ENCODE data around the gene HGD. TPM values are rescaled to one million over a fixed set of nuclear protein-coding genes. Genes with fewer than 3 reads are reported as not detected.

Gene HGD
- total and polyA plus RNA-seq, 2 donors (not counting 1 experiment from before 2014, with no cell fraction given), result under 0.01 TPM; not detected in 1

DNA sequence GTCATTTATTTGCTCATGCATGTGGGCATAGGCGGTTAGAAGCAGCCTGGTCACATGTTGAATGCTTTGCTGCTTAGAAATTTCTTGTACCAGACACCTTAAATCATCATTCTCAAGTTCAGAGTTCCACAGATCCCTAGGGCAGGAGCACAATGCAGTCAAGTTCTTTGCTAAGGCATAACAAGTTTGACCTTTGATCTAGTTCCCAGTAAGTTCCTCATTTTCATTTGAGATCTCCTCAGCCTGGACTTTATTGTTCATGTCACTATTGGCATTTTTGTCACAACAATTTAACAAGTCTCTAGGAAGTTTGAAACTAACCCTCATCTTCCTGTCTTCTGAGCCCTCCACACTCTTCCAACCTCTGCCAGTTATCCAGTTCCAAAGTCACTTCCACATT, 22.8 kb downstream of the HGD start:
- Histone ChIP-seq H4K20me1 (ENCODE audit: control insufficient read depth, extremely low read depth, insufficient read depth, low read length) (no peaks in the 10 kb centered on the region), H3K4me3 (replicated peaks in 1 of 4; ENCODE audit: control extremely low read depth in 1 of 4, insufficient read depth in 1 of 4, low read depth in 3 of 4, low read length in 4 of 4) (no peak overlapping the region), H3K9me3 (ENCODE audit: control insufficient read depth, insufficient read depth, low read depth, low read length) (no peaks in the 10 kb centered on the region), H3K79me2 (ENCODE audit: control insufficient read depth, insufficient read depth, low read length) (no peaks in the 10 kb centered on the region), H3K4me1 (ENCODE audit: control insufficient read depth, extremely low read depth, insufficient read depth, low read length) (no peaks in the 10 kb centered on the region), H3K36me3 (ENCODE audit: control insufficient read depth, insufficient read depth, low read length) (no peaks in the 10 kb centered on the region), H3K4me2 (ENCODE audit: extremely low read depth, insufficient read depth, low read length) (no peak overlapping the region), H3K9ac (ENCODE audit: insufficient read depth, low read length) (no peak overlapping the region), H2AFZ (ENCODE audit: low read length) (no peak overlapping the region), H3K27ac (ENCODE audit: insufficient read depth, low read length) (no peak overlapping the region), H3K27me3 (ENCODE audit: control insufficient read depth, insufficient read depth, low read length) (peaks cover 2% of the 10 kb centered on the region)
- DNase-seq (ENCODE audit: low read depth in 2 of 2), result no peak
- TF ChIP-seq CTCF (conservative IDR thresholded peaks at IDR 0.05 in 1 of 2, IDR thresholded peaks at IDR 0.05 in 1 of 2; ENCODE audit: low read depth in 1 of 2, low read length in 2 of 2), result no peak

DNA sequence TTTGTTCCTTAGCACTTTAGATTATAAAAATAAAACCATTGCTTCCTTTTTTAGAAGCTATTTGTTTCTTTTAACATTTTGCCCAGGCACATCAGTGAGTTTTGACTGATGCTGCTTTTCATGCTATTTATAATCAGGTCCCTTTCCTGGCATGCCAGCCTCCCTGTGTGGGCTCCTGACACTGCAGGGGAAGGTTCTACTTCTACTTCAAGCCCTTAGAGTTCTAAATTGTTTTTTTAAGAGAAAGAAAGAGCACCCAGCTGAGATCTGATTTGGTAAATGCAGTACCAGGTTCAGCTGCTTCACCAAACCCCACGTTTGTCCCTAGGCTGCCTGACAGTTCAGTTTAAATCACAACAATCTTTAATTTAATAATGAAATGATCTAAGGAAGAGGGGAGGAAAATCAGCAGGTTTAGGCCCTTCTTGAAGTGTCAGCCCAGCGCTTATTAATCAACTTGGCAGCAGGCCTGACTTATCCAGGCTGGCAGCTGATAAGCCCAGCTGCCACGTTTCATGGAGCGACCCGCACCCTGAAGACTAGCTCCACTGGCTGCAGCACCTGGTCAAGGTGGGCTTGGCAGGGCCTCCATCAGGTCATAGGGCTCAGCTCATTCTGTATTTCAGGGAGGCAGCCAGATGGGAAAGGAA, 29.0 kb downstream of the HGD start:
- Histone ChIP-seq H3K79me2 (ENCODE audit: control insufficient read depth, insufficient read depth, low read length) (no peaks in the 10 kb centered on the region), H3K36me3 (ENCODE audit: control insufficient read depth, insufficient read depth, low read length) (no peaks in the 10 kb centered on the region), H4K20me1 (ENCODE audit: control insufficient read depth, extremely low read depth, insufficient read depth, low read length) (no peaks in the 10 kb centered on the region), H2AFZ (ENCODE audit: low read length) (no peak overlapping the region), H3K4me3 (replicated peaks in 1 of 4; ENCODE audit: control extremely low read depth in 1 of 4, insufficient read depth in 1 of 4, low read depth in 3 of 4, low read length in 4 of 4) (no peak overlapping the region), H3K27ac (ENCODE audit: insufficient read depth, low read length) (no peak overlapping the region), H3K4me1 (ENCODE audit: control insufficient read depth, extremely low read depth, insufficient read depth, low read length) (no peaks in the 10 kb centered on the region), H3K9me3 (ENCODE audit: control insufficient read depth, insufficient read depth, low read depth, low read length) (no peaks in the 10 kb centered on the region), H3K4me2 (ENCODE audit: extremely low read depth, insufficient read depth, low read length) (no peak overlapping the region), H3K27me3 (ENCODE audit: control insufficient read depth, insufficient read depth, low read length) (no peaks in the 10 kb centered on the region), H3K9ac (ENCODE audit: insufficient read depth, low read length) (no peak overlapping the region)
- TF ChIP-seq CTCF (conservative IDR thresholded peaks at IDR 0.05 in 1 of 2, IDR thresholded peaks at IDR 0.05 in 1 of 2; ENCODE audit: low read depth in 1 of 2, low read length in 2 of 2), result no peak
- no peak for TF ChIP-seq EZH2 (IDR thresholded peaks at IDR 0.05; ENCODE audit: low read length, missing control alignments)
- no peak for DNase-seq (ENCODE audit: low read depth in 2 of 2)

DNA sequence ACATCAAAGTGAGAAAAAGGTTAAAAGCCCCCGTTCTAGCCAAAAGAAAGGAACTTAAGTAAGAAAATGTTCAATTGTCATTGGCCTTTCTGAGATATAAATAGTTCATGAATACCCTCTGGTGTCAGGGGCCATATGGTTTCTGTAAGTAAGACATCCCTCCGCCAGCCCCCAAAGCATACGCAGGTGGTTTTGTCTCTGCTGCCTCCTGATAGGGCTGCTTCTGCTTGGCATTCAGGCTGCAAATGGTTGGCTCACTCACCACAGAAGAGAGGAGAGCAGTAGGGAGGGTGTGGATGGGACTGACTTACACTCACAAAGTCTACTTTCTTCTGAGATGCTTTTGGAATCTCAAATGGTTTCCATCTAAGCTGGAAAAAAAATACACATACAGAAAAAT, 29.8 kb downstream of the HGD start:
- no peaks in the 10 kb centered on the region for H3K9me3 ChIP-seq (ENCODE audit: control insufficient read depth, insufficient read depth, low read depth, low read length)
- no peak overlapping the region for H2AFZ ChIP-seq (ENCODE audit: low read length)
- H3K4me1 ChIP-seq (ENCODE audit: control insufficient read depth, extremely low read depth, insufficient read depth, low read length), result no peaks in the 10 kb centered on the region
- DNase-seq (ENCODE audit: low read depth in 2 of 2), result no peak
- TF ChIP-seq EZH2 (IDR thresholded peaks at IDR 0.05; ENCODE audit: low read length, missing control alignments) (no peak), CTCF (conservative IDR thresholded peaks at IDR 0.05 in 1 of 2, IDR thresholded peaks at IDR 0.05 in 1 of 2; ENCODE audit: low read depth in 1 of 2, low read length in 2 of 2) (no peak)
- no peak overlapping the region for H3K4me2 ChIP-seq (ENCODE audit: extremely low read depth, insufficient read depth, low read length)
- H3K27ac ChIP-seq (ENCODE audit: insufficient read depth, low read length), result no peak overlapping the region
- H3K4me3 ChIP-seq (replicated peaks in 1 of 4; ENCODE audit: control extremely low read depth in 1 of 4, insufficient read depth in 1 of 4, low read depth in 3 of 4, low read length in 4 of 4), result no peak overlapping the region
- H3K27me3 ChIP-seq (ENCODE audit: control insufficient read depth, insufficient read depth, low read length), result no peaks in the 10 kb centered on the region
- H3K9ac ChIP-seq (ENCODE audit: insufficient read depth, low read length), result no peak overlapping the region
- H3K79me2 ChIP-seq (ENCODE audit: control insufficient read depth, insufficient read depth, low read length), result no peaks in the 10 kb centered on the region
- H4K20me1 ChIP-seq (ENCODE audit: control insufficient read depth, extremely low read depth, insufficient read depth, low read length), result no peaks in the 10 kb centered on the region
- no peaks in the 10 kb centered on the region for H3K36me3 ChIP-seq (ENCODE audit: control insufficient read depth, insufficient read depth, low read length)

Measured in fibroblast of lung (primary cell).